Central memory CD8-positive, alpha-beta T cell (primary cell): Measurements from ENCODE around the gene PGRMC1.
A peak's percentile ranks its signal among the peaks of the same experiment; 100 is the strongest.
"Not testable (repeated sequence)": the region's sequence is repeated elsewhere in the genome, so short reads cannot be mapped to it uniquely, and the experiment has no call there.

Experiments
- ATAC-seq: fragments of 150-1000 bp; cut with Tn5 transposase; replicated peaks from 2 replicates; pipeline ENCODE4 v1.10.0; 2022; ENCODE audit warnings: mild to moderate bottlenecking, moderate FRiP score, moderate number of reproducible peaks; ENCODE audit not compliant: poor library complexity, severe bottlenecking; ENCODE audit errors: extremely low read depth
- DNase-seq, 2 donors: peaks; one replicate each; pipeline ENCODE4 v3.0.0; 2021; ENCODE audit warnings: low spot score in 2 of 2
- H3K27ac Mint-ChIP-seq: one replicate; pipeline ENCODE4 v1.8.0; 2022; ENCODE audit warnings: low read depth, mild to moderate bottlenecking, moderate library complexity, mixed read lengths
- H3K27me3 Mint-ChIP-seq: one replicate; pipeline ENCODE4 v1.8.0; 2022; ENCODE audit warnings: mixed read lengths
- H3K36me3 Mint-ChIP-seq: one replicate; pipeline ENCODE4 v1.8.0; 2022; ENCODE audit warnings: mild to moderate bottlenecking, moderate library complexity, mixed read lengths; ENCODE audit not compliant: insufficient read depth
- H3K4me1 Mint-ChIP-seq: one replicate; pipeline ENCODE4 v1.8.0; 2022; ENCODE audit warnings: mixed read lengths
- H3K4me3 Mint-ChIP-seq: one replicate; pipeline ENCODE4 v1.8.0; 2022; ENCODE audit warnings: mild to moderate bottlenecking, moderate library complexity, mixed read lengths
- H3K9me3 Mint-ChIP-seq: one replicate; pipeline ENCODE4 v1.8.0; 2022; ENCODE audit warnings: mixed read lengths

The PGRMC1 gene

DNA sequence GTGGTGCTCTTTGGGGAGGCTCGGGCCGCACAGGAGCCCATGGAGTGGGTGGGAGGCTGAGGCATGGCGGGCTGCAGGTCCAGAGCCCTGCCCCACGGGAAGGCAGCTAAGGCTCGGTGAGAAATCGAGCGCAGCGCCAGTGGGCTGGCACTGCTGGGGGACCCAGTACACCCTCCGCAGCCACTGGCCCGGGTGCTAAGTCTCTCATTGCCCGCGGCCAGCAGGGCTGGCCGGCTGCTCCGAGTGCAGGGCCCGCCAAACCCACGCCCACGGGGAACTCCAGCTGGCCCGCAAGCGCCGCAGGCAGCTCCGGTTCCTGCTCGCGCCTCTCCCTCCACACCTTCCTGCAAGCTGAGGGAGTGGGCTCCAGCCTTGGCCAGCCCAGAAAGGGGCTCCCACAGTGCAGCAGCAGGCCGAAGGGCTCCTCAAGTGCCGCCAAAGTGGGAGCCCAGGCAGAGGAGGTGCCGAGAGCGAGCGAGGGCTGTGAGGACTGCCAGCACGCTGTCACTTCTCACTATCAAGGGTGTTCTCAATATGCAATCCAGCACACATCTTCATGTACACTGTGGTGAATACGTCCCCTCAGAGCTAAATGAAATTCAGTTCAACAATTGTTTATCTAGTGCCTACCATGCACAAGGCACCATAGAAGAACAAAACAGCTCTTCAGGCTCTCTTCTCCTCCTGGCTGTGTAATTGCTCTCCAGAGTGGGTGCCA is 25.0 kb upstream of the PGRMC1 start:
- ATAC-seq, H3K9me3 Mint-ChIP-seq, DNase-seq, H3K27ac Mint-ChIP-seq, H3K4me3 Mint-ChIP-seq, H3K4me1 Mint-ChIP-seq, H3K36me3 Mint-ChIP-seq: not testable (repeated sequence)
- peaks cover 29% of the 10 kb centered on the region for H3K27me3 Mint-ChIP-seq

DNA sequence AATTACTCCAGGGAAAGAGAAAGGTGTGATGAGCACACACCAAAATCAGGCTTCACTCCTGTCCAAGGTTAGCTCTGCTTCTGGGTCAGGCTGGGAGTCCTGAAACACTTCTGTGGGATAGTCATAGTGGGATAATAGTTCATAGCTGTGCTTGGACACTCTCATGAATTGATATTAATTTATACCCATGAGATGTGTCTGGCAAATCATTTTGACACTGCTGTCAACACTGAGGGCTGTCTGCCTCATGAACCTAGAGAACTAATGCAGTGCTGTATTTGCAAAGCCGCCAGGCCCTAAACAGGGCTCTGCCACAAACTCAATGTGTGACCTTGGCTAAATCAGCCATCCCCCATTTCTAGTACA is 24.5 kb upstream of the PGRMC1 start:
- Mint-ChIP-seq H3K4me1 (no peaks in the 10 kb centered on the region), H3K9me3 (no peaks in the 10 kb centered on the region), H3K36me3 (no peaks in the 10 kb centered on the region), H3K27me3 (peaks cover 24% of the 10 kb centered on the region), H3K27ac (no peak overlapping the region), H3K4me3 (no peak overlapping the region)
- no peak for DNase-seq
- no peak for ATAC-seq

DNA sequence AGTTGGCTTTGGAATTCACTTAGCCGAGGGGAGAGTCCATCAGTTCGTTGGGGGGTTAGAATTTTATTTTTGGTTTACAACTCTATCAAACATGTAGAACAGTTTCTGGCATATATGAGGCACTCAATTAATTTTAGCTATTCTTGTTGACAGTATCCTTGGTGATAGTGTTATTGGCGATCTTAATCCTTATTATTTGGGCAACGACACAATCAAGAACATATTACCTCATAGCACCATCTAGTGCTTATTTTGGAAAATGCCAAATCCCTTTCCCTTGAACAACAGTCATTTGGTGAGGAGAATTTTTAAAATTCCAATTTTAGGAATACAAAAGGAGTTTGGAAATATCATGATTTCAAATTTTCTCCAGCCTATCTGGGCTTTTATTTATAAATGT is 17.9 kb upstream of the PGRMC1 start:
- DNase-seq (no peak), ATAC-seq (no peak)
- no peak overlapping the region for H3K4me3 Mint-ChIP-seq
- H3K9me3 Mint-ChIP-seq, result no peaks in the 10 kb centered on the region
- peaks cover 46% of the 10 kb centered on the region for H3K27me3 Mint-ChIP-seq
- no peaks in the 10 kb centered on the region for H3K36me3 Mint-ChIP-seq
- H3K27ac Mint-ChIP-seq, result no peak overlapping the region
- no peaks in the 10 kb centered on the region for H3K4me1 Mint-ChIP-seq

DNA sequence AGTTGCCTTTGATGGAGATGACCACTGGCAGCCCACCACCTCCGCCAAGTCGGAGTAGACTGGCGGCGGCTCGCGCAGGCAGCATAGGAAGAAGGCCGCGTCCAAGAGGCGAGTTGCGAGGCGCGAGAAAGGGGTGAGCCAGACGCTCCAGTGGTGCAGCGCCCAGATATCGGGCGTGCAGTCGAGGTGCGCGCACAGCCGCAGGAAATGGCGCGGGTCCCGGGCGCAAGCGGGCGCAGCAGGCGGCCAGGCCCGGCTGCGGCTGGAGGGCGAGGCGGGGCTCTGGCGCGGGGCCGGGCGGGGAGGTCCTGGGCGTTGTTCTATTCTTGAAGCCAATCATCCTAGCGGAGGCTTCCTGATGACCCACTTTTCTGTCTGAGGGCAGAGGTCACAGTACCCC is 13.2 kb upstream of the PGRMC1 start:
- no peak overlapping the region for H3K27ac Mint-ChIP-seq
- no peaks in the 10 kb centered on the region for H3K4me1 Mint-ChIP-seq
- H3K4me3 Mint-ChIP-seq, result no peak overlapping the region
- no peaks in the 10 kb centered on the region for H3K36me3 Mint-ChIP-seq
- DNase-seq, result no peak
- no peak for ATAC-seq
- peaks cover 56% of the 10 kb centered on the region for H3K27me3 Mint-ChIP-seq
- no peaks in the 10 kb centered on the region for H3K9me3 Mint-ChIP-seq

DNA sequence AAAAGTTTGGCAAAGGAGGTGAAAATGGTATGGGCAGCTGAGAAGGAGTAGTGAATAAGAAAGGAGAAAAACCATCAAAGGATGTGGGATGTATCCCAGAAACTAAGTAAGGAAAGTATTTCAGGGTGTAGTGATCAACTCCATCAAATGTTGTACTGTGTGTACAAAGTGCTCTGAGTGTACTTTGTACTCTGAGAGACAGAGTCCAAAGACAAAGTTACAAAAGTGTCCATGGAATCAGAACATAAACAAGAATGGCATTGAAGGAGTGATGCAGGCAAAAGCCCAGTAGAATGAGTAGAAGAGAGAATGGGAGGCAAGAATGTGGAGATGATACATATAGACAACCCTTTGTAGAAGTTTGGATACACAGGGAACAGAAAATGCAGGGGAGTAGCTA is 12.3 kb upstream of the PGRMC1 start:
- no peak for ATAC-seq
- Mint-ChIP-seq H3K4me1 (no peaks in the 10 kb centered on the region), H3K27ac (no peak overlapping the region), H3K4me3 (no peak overlapping the region), H3K9me3 (no peaks in the 10 kb centered on the region), H3K27me3 (peaks cover 56% of the 10 kb centered on the region), H3K36me3 (no peaks in the 10 kb centered on the region)
- DNase-seq, result no peak

DNA sequence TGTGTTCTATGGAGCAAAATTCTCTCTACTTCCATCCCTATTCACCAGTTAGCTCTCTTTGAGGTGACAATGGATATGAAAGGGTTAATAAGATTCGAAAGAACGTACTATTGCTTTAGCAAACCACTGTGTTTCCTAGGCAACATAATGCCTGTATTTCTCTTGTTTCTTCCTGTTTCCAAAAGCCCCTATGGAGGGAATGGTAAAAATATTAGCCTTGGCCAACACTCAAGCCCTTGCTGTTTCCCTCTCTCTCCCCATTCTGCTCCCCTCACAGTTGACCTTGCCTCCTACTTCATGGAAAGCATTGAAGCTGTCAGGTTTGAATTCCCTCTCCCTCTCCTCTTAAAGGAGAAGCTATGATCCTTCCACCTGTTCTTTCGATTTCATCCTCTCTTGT is 9.6 kb upstream of the PGRMC1 start:
- peaks cover 2% of the 10 kb centered on the region for H3K36me3 Mint-ChIP-seq
- ATAC-seq, result no peak
- no peak overlapping the region for H3K27ac Mint-ChIP-seq
- no peak for DNase-seq
- peaks cover 41% of the 10 kb centered on the region for H3K27me3 Mint-ChIP-seq
- H3K9me3 Mint-ChIP-seq, result no peaks in the 10 kb centered on the region
- H3K4me1 Mint-ChIP-seq, result no peaks in the 10 kb centered on the region
- no peak overlapping the region for H3K4me3 Mint-ChIP-seq

DNA sequence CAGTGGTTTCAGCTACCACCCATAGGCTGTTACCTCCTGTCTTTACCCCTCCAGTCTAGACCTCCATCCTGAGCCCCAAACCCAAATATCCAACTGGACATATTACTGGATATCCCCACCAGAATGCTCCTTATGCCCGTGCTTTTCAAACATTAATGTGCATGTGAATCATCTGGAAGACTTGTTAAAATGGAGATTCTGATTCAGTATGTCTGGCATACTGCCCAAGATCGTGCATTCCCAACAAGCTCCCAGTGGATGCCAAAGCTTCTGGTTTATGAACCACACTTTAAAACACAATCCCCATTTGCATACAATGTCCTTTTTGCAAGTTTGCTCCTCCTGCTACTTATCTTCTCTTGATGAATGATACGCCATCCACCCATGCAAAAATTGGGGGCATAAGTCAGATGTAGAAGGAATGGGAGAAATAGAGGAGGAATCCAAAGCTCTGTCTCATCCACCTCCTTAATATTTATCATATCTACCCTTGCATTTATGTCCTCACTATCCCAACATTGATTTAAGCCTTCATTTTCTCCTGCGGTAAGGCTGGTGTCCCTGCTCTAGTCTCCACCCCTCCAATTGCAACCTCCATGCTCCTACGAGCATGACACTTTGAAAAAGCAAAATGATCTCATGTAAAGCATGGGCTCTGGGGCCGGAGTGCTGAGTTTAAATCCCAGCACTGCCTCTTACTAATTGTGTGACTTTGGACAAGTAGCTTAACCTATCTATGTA is 7.4 kb upstream of the PGRMC1 start:
- H3K27ac Mint-ChIP-seq, result no peak overlapping the region

DNA sequence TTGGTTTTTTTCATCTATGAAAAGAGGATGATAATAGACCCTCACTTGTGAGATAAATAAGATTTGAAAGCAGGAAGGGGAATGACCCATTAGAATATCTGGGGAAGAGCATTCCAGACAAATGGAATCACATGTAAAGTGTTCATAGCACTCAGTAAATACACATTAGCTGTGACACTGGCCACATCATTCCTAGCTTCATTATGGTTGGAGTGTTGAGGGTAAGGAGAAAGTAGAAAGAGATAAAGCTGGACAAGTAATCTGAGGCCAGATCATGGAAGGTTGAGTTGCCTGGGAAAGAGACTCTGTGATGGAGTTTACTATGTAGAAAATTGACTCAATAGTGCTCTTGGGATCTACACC is 6.9 kb upstream of the PGRMC1 start:
- H3K27ac Mint-ChIP-seq, result no peak overlapping the region
- H3K27me3 Mint-ChIP-seq, result peaks cover 38% of the 10 kb centered on the region
- H3K36me3 Mint-ChIP-seq, result peaks cover 2% of the 10 kb centered on the region
- ATAC-seq (no peak), DNase-seq (no peak)
- no peak overlapping the region for H3K4me3 Mint-ChIP-seq
- no peaks in the 10 kb centered on the region for H3K9me3 Mint-ChIP-seq
- no peaks in the 10 kb centered on the region for H3K4me1 Mint-ChIP-seq

More for the DNA sequence above, 7.4 kb upstream of the PGRMC1 start:
- H3K4me3 Mint-ChIP-seq, result no peak overlapping the region
- ATAC-seq (no peak), DNase-seq (no peak)
- peaks cover 2% of the 10 kb centered on the region for H3K36me3 Mint-ChIP-seq
- peaks cover 38% of the 10 kb centered on the region for H3K27me3 Mint-ChIP-seq
- no peaks in the 10 kb centered on the region for H3K4me1 Mint-ChIP-seq
- H3K9me3 Mint-ChIP-seq, result no peaks in the 10 kb centered on the region

DNA sequence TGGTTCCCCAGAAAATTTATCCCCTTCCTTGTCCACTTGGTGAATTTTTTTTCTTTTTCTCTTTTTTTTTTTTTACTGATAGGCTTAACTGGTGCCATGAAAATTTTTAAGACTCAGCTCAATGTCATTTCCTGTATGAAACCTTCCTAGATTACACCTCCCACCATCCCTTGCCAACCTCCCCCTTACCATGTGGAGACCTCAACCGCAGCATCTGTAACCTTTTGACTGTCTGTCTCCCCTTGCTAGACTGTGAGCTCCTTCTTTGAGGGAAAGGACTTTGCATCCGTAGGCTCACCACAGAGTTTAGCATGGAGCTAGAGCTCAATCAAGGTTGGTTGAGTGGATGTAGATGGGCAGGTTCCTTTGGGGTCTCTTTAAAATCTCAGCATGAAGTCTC is 5.2 kb upstream of the PGRMC1 start:
- DNase-seq (no peak), ATAC-seq (no peak)
- H3K36me3 Mint-ChIP-seq, result peaks cover 5% of the 10 kb centered on the region
- no peak overlapping the region for H3K4me3 Mint-ChIP-seq
- H3K27ac Mint-ChIP-seq, result no peak overlapping the region
- H3K27me3 Mint-ChIP-seq, result peaks cover 28% of the 10 kb centered on the region
- H3K4me1 Mint-ChIP-seq, result peaks cover 6% of the 10 kb centered on the region
- no peaks in the 10 kb centered on the region for H3K9me3 Mint-ChIP-seq

DNA sequence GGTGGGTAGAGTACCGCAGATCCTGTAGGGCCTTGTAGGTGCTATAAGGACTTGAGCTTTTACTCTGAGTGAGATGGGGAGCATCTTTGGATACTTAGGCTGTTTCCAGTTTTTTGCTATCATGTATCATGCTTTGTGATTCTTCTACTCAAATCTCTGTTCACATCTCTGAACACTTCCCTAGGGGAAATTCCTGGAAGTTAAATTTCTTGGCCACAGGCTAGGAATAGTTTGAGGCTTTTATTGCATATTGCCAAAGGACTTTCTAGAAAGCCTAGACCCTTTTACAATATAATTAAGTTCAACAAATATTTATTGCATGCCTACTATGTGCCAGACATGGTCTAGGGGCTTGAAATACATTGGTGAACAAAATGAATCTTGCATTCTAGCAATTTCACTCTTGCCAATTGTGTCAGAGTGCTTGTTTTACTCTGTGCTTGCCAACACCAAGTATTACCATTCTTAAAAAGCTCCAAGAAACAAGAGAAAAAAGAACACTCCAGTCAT is 4.1 kb upstream of the PGRMC1 start:
- peaks cover 16% of the 10 kb centered on the region for H3K27me3 Mint-ChIP-seq
- DNase-seq, result no peak
- no peak overlapping the region for H3K4me3 Mint-ChIP-seq
- ATAC-seq, result no peak
- H3K9me3 Mint-ChIP-seq, result no peaks in the 10 kb centered on the region
- no peak overlapping the region for H3K27ac Mint-ChIP-seq
- peaks cover 8% of the 10 kb centered on the region for H3K4me1 Mint-ChIP-seq
- peaks cover 8% of the 10 kb centered on the region for H3K36me3 Mint-ChIP-seq

DNA sequence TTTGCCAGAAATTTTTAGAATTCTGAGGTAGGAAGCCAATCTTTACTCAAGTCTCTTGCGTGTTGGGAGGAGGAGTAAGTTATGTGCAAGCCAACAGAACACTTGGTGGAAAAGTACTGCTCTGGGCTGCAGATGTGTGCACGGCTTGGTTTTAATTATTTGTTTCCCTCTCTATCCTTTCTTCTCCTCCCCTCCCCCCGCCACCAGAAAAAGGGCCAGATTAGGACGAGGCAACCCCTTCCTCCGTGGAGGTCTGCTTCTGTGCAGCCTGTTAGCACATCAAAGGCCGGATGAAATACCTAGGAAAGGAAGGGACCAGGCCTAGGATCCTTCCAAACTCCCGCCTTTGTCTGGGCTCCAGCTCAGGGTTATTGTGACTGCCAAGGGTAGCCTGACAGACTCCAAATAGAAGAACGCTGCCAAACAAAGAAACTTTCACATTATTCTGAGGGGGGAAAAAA is 1.0 kb upstream of the PGRMC1 start:
- Mint-ChIP-seq H3K9me3 (no peaks in the 10 kb centered on the region), H3K4me3 (peak overlapping the region; percentile 79), H3K36me3 (peaks cover 9% of the 10 kb centered on the region), H3K27ac (peak overlapping the region; percentile 39), H3K27me3 (no peaks in the 10 kb centered on the region), H3K4me1 (peaks cover 17% of the 10 kb centered on the region)
- DNase-seq (no peak), ATAC-seq (no peak)

DNA sequence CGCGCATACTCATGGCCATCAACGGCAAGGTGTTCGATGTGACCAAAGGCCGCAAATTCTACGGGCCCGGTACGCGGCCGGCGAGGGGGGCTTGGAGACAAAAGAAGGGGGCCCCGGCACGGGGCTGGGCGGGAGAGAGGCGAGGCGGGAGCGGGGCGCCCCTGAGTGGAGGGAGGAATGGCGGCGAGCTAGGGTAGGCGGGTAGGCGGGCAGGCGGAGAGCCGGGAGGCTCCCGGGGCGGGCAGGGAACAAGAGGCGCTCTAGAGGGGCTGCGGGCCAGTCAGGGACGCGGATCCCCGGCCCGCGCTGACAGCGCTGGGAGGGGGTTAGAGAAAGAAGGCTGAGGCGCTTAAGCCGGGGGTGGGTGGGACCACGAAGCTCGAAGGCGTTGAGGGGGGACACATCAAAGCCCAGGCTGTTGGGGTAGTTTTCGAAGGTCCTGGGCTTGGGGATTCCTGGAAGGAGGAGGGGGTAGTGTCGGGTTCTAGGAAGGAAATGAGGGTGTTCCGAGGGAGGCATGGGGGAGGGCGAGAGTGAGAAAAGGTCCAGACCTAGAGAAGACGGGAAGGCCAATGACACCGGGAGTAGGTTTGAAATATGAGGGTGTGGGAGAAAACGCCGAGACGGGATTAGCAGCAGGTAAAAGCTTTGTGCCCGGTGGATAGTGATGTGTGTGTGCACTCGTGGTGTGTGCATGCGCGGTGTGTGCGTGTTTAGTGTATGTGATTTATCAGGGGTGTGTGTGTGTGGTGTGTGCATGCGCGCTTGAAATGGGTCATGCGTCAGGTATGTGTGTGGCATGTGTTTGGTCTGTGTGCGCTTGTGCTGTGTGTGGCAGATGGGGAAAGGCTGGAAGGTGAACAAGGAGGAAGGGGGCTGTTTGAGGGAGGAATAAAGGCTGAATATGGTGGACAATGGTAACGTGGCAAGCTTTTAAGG is 807 bp downstream of the PGRMC1 start:
- no peaks in the 10 kb centered on the region for H3K27me3 Mint-ChIP-seq
- DNase-seq (peak; percentile 9 to 13), ATAC-seq (peak; percentile 21)
- peaks cover 21% of the 10 kb centered on the region for H3K4me1 Mint-ChIP-seq
- H3K36me3 Mint-ChIP-seq, result peaks cover 9% of the 10 kb centered on the region
- no peaks in the 10 kb centered on the region for H3K9me3 Mint-ChIP-seq
- peak overlapping the region; percentile 79 for H3K4me3 Mint-ChIP-seq
- H3K27ac Mint-ChIP-seq, result peak overlapping the region; percentile 39
